ENCODE measurements around the gene TOX2.

DNA sequence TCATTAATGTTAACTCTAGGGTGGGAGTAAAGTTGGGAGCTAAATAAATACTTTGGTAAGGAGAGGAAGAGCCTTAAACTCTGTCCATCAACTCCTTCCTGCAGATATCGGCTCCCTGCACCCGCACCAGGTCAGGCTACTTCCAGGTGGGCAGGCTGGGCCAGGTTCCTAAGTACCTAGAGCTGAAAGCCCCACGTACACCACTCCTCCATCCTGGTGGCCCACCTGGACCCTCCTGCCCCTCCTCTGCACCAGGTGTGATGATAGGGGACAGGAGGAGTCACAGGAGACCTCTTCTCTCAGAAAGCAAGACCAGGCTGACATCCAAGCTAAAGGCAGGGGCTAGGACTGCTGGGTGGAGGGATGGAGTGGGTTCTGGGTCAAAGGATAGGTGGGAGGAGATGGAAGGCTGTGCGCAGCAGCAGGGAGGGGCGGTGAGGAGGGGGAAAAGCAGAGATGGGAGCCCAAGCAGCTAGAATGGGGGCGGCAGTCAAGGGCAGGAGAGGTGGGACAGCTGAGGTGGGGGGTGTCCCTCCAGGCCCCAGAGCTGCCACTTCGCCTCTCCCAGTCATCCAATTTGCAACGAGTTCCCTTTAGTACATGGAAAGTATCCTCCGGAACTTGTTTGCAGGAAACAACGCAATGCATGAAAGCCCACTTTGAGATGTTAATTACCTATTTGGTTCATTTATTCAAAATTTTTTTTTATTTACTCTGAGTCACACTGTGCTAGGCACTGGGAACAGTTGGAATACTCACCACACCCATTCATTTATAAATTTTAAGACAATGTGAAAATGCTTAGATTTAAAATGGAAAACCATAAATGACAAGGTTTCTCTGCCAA is 15.2 kb upstream of the TOX2 start:
- no peak for TF ChIP-seq GATA3 (IDR thresholded peaks at IDR 0.05; ENCODE audit: low read depth, low read length)
- TF ChIP-seq GATA2 (IDR thresholded peaks at IDR 0.05; ENCODE audit: low read depth, low read length), result no peak
